ENCODE measurements around the gene SERINC3. TPM values are rescaled to one million over a fixed set of nuclear protein-coding genes. Genes with fewer than 3 reads are reported as not detected.

Gene SERINC3
- polyA plus RNA-seq, 4 donors: 66.1 to 82.0 (median 77.4) TPM

- no peak for DNase-seq (ENCODE audit: low read depth in 4 of 4, low spot score in 3 of 4)
Measured at GRCh38 chr20:44467289-44467883, 54.5 kb downstream of the SERINC3 start.

GRCh38 chr20:44465001-44465560 is 56.8 kb downstream of the SERINC3 start:
- no peak for DNase-seq (ENCODE audit: low read depth in 4 of 4, low spot score in 3 of 4)

- DNase-seq (ENCODE audit: low read depth in 4 of 4, low spot score in 3 of 4): no peak
Measured at GRCh38 chr20:44464514-44464913, 57.4 kb downstream of the SERINC3 start.

- no peak for DNase-seq (ENCODE audit: low read depth in 4 of 4, low spot score in 3 of 4)
Measured at GRCh38 chr20:44463466-44463865, 58.4 kb downstream of the SERINC3 start.

DNA sequence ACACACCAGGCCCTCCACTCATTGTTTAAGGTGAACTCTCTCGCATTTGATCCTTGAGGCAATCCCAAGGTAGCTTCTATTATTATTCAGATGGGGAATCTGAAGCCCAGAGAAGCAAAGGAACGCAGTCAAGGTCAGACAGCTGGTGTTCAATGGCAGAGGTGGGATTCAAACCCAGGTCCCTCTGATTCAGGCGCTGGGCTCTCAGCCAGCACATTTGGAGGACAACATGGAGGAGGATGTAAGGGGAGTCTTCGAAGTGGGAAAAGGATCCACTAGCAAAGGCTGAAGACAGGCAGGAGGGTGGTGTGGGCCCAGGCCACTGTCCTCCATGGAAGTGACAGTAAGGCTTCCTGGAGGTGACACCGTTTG is 60.1 kb downstream of the SERINC3 start:
- no peak for DNase-seq (ENCODE audit: low read depth in 4 of 4, low spot score in 3 of 4)

DNA sequence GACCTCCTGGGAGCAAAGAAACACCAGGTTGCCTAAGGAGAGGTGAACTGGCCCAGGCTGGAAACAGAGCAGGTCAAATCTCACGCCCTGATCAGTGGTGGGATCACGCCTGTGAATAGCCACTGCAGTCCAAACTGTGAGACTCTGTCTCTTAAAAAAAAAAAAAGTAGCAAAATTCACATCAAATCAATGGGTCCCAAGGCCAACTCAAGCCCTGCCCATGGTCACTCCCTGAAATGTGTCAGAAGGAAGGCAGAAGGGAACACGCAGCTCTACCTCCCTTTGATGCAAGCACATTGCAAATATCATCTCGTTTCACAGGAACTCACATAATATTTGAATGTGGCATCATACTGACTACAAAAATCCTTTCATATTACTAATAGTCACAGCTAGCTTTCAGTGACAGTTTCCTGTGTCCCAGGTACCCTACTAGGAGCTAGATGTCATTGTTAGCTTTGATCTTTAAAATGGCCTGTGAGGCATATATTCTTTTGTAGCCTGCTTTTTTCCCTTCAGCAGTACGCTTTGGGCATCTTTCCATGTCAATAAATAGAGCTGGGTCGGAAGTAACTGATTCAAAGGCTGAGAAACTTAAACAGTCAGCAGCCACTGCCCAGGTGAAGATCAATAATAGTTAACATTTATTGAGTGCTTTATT is 60.6 kb downstream of the SERINC3 start:
- no peak for DNase-seq (ENCODE audit: low read depth in 4 of 4, low spot score in 3 of 4)

DNA sequence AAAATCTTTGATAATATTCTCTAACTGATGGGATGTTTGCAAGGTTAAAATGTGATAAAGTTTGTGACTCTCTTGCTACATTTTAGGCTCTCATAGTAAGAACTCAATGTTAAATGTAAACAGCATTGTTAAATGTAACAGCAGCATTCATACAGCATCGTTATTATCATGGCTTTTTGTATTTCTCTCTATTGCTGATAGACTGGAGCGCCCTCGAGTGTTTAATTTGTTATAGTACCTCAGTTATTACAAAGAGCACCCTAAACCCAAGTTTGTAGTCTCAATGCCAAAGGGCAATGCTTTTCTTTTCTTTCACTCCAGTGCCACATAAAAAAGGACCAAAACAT is 61.1 kb downstream of the SERINC3 start:
- DNase-seq (ENCODE audit: low read depth in 4 of 4, low spot score in 3 of 4): no peak

DNA sequence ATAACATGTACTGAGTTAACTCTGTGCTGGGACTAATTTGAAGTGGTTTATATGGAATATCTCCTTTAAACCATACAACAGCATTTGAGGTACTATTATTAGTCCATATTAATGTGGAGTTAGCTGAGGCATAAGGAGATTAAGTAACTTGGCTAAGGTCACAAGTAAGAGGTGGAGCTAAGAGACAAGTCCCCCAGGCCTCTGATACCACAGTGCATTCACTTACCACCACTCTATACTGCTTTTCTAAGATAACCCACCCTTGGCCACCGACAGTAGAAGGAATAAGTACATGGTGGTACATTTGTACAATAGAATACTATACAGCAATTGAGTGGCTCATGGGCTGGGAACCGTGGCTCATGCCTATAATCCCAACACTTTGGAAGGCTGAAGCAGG is 62.6 kb downstream of the SERINC3 start:
- DNase-seq (ENCODE audit: low read depth in 4 of 4, low spot score in 3 of 4): no peak

GRCh38 chr20:44457016-44457415 is 64.9 kb downstream of the SERINC3 start:
- no peak for DNase-seq (ENCODE audit: low read depth in 4 of 4, low spot score in 3 of 4)

- DNase-seq (ENCODE audit: low read depth in 4 of 4, low spot score in 3 of 4): no peak
Measured at GRCh38 chr20:44456611-44457010, 65.3 kb downstream of the SERINC3 start.

DNA sequence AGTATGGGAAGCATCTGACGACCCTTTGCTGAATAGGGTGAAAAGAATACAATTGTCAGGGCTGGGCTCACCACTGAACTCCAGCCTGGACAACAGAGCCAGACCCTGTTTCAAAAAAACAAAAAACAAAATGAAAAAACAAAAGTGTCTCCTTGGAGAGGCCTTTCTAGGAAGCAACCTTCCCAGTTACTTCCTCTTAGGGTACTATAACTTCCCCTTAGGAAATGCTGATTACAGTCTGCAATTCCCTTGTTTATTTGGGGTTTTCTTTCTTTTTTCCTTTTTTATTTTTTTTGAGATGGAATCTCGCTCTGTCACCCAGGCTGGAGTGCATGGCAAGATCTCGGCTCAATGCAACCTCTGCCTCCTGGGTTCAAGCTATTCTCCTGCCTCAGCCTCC is 66.7 kb downstream of the SERINC3 start:
- no peak for DNase-seq (ENCODE audit: low read depth in 4 of 4, low spot score in 3 of 4)

GRCh38 chr20:44454306-44454963 is 67.4 kb downstream of the SERINC3 start:
- DNase-seq (ENCODE audit: low read depth in 4 of 4, low spot score in 3 of 4): no peak

DNA sequence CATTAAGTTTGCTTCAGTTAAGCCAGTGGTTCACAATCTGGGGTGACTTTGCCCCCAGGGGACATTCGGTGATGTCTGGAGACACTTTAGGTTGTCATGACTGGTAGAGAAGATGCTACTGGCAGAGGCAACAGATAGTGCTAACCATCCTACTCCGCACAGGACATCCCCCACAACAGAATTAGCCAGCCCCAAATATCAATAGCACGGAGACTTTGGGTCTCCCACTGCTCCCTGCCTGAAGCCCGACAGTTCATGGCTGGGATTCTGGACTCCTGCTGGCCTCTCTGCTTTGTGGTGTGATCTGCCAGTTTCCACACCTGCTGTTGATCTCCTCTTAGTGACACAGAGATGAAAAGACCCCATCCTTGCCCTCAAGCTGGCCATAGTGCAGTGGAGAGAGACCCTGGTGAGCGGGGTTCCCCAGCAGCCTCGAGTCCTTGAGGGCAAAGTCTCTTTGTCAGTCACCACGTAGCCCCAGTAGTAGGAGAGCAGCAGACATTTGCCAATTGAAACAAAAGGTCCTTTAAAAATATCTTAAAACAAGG is 70.9 kb downstream of the SERINC3 start:
- DNase-seq (ENCODE audit: low read depth in 4 of 4, low spot score in 3 of 4): no peak

GRCh38 chr20:44450281-44450889 is 71.5 kb downstream of the SERINC3 start:
- DNase-seq (ENCODE audit: low read depth in 4 of 4, low spot score in 3 of 4): no peak

DNA sequence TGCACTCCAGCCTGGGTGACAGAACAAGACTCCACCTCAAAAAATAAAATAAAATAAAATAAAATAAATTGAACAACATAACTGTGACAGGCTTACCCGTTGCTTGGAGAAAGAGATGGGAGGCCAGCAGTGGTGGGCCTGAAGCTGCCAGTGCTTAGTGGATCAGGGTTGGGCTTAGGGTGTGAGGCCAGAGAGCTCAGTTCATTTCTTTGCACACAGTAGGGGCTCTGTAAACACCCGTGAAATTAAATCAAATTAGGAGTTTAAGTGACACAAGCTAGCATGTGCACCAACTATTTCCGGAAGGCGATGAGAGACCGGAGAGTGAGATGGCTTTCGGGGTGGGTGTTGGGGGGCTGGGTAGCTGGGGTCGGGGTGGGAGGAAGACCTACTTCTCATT is 72.0 kb downstream of the SERINC3 start:
- no peak for DNase-seq (ENCODE audit: low read depth in 4 of 4, low spot score in 3 of 4)

GRCh38 chr20:44448753-44449546 is 72.9 kb downstream of the SERINC3 start:
- no peak for DNase-seq (ENCODE audit: low read depth in 4 of 4, low spot score in 3 of 4)

DNA sequence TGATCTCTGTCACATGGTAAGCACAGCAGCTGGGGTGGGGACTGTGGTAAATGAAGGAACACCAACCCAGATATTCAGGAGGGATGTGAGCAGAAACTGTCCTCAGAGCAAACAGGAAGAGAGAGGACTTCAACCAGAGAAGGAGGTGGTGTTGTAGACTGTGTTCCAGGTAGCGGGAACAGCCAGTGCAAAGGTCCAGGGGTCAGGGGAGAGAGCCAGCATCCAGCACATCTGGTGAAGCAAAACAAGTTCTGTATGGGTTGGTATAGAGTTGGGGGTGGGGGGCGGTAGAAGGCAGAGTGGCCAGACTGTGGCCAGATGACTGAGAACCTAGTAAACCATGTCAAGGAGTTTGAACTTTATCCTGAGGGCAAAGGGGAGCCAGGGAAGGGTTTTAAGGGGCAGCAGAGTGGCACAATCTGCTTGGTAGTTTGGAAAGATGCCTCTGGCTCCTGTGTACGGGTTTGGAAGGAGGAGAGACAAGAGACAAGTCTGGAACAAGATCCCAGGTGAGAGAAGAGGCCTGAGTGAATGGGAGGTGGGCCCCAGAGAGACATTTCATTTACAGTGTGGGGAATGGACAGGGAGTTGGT is 73.9 kb downstream of the SERINC3 start:
- no peak for DNase-seq (ENCODE audit: low read depth in 4 of 4, low spot score in 3 of 4)
